B cell (primary cell): ENCODE measurements around the gene FOXO3. TPM values are rescaled to one million over a fixed set of nuclear protein-coding genes. Genes with fewer than 3 reads are reported as not detected.

Source experiments
- ATAC-seq: fragments of 200-7000 bp; cut with Tn5 transposase; one replicate; pipeline ENCODE4 v1.10.0; 2021; ENCODE audit warnings: low read depth, mild to moderate bottlenecking, moderate number of reproducible peaks, moderate library complexity
- CTCF ChIA-PET: fragments of 350-600 bp; sonication (Branson Sonifier 250); formaldehyde crosslinking; loops from one replicate; lab custom pipeline; 2021; ENCODE audit warnings: antibody characterized with exemption, inconsistent platforms; lab: Charles Lee
- POLR2A ChIA-PET: fragments of 350-600 bp; sonication (Branson Sonifier 250); formaldehyde crosslinking; loops from one replicate; lab custom pipeline; 2021; ENCODE audit warnings: antibody characterized with exemption; lab: Charles Lee
- DNase-seq: peaks from one replicate; pipeline ENCODE4 v3.0.0; 2013
- H2AFZ ChIP-seq: 2 replicates; pipeline ENCODE4 v1.6.1; 2012; ENCODE audit warnings: mild to moderate bottlenecking, low read depth, low read length; ENCODE audit not compliant: insufficient read depth, poor library complexity, severe bottlenecking
- H3K27ac ChIP-seq, 2 donors: 1 replicate in 1 of 2; 2 replicates in 1 of 2; pipeline ENCODE4 v1.5.1; 2012 to 2013; ENCODE audit warnings: low read length in 2 of 2, mild to moderate bottlenecking in 2 of 2, moderate library complexity in 1 of 2
- H3K27me3 ChIP-seq, 4 experiments: fragments of 200-600 bp in 1 of 4; sonication (generic) in 1 of 4; replicated peaks in 1 of 4; 1 replicate in 2 of 4; 2 replicates in 2 of 4; pipeline versions ENCODE4 v1.6.1 to v1.7.0; 2013 to 2016; ENCODE audit warnings: low read length in 3 of 4, mild to moderate bottlenecking in 2 of 4, mixed read lengths in 1 of 4, moderate library complexity in 1 of 4; ENCODE audit not compliant: insufficient read depth in 4 of 4, control insufficient read depth in 3 of 4; ENCODE audit errors: control extremely low read depth in 1 of 4
- H3K36me3 ChIP-seq, 2 experiments: replicated peaks in 1 of 2; 1 replicate in 1 of 2; 2 replicates in 1 of 2; pipeline versions ENCODE4 v1.6.1 to v1.7.1; 2013; ENCODE audit warnings: low read length in 1 of 2; ENCODE audit not compliant: insufficient read depth in 2 of 2, control insufficient read depth in 1 of 2; ENCODE audit errors: control extremely low read depth in 1 of 2, extremely low read depth in 1 of 2
- H3K4me1 ChIP-seq, 2 donors: fragments of 200-600 bp in 1 of 2; sonication (generic) in 1 of 2; 1 replicate in 1 of 2; 2 replicates in 1 of 2; pipeline versions ENCODE4 v1.5.1 to v1.6.1; 2013 to 2017; ENCODE audit warnings: low read length in 2 of 2; ENCODE audit not compliant: control insufficient read depth in 2 of 2, insufficient read depth in 2 of 2
- H3K4me2 ChIP-seq: replicated peaks from 2 replicates; pipeline ENCODE3; 2012; ENCODE audit warnings: mild to moderate bottlenecking, low read depth, low read length; ENCODE audit not compliant: poor library complexity, severe bottlenecking
- H3K4me3 ChIP-seq, 5 experiments: fragments of 200-600 bp in 1 of 5; sonication (generic) in 1 of 5; 1 replicate in 3 of 5; 2 replicates in 2 of 5; pipeline versions ENCODE4 v1.5.1 to v1.7.0; 2011 to 2016; ENCODE audit warnings: low read length in 4 of 5, mild to moderate bottlenecking in 4 of 5, low read depth in 2 of 5, control low read depth in 1 of 5, moderate library complexity in 1 of 5; ENCODE audit not compliant: insufficient read depth in 1 of 5; ENCODE audit errors: control extremely low read depth in 1 of 5, extremely low read depth in 1 of 5
- H3K79me2 ChIP-seq: fragments of 200-600 bp; sonication (generic); one replicate; pipeline ENCODE4 v1.6.0; 2016; ENCODE audit warnings: low read length; ENCODE audit not compliant: control insufficient read depth, insufficient read depth
- H3K9ac ChIP-seq: fragments of 200-600 bp; sonication (generic); 2 replicates; pipeline ENCODE4 v1.6.1; 2017; ENCODE audit warnings: mild to moderate bottlenecking, low read length, moderate library complexity
- H3K9me3 ChIP-seq, 3 donors: one replicate each; pipeline versions ENCODE4 v1.6.1 to v1.7.1; 2013; ENCODE audit warnings: low read length in 2 of 3; ENCODE audit not compliant: control insufficient read depth in 2 of 3, insufficient read depth in 1 of 3; ENCODE audit errors: control extremely low read depth in 1 of 3
- H4K20me1 ChIP-seq: 2 replicates; pipeline ENCODE4 v1.6.0; 2012; ENCODE audit warnings: mild to moderate bottlenecking, low read length; ENCODE audit not compliant: insufficient read depth, control insufficient read depth, poor library complexity, severe bottlenecking
- H3K27ac Mint-ChIP-seq: one replicate; pipeline ENCODE4 v1.8.0; 2021; ENCODE audit warnings: mixed read lengths
- H3K27me3 Mint-ChIP-seq: one replicate; pipeline ENCODE4 v1.8.0; 2021; ENCODE audit warnings: mixed read lengths
- H3K4me1 Mint-ChIP-seq: one replicate; pipeline ENCODE4 v1.8.0; 2021; ENCODE audit warnings: mixed read lengths
- H3K4me3 Mint-ChIP-seq: one replicate; pipeline ENCODE4 v1.8.0; 2021; ENCODE audit warnings: mixed read lengths
- H3K9me3 Mint-ChIP-seq: one replicate; pipeline ENCODE4 v1.8.0; 2022; ENCODE audit warnings: mixed read lengths; ENCODE audit not compliant: insufficient read depth
- EZH2 ChIP-seq: IDR thresholded peaks from 2 replicates; pipeline ENCODE4 v1.6.1; 2012; ENCODE audit warnings: borderline replicate concordance, low read depth, mild to moderate bottlenecking, moderate library complexity, low read length; ENCODE audit not compliant: insufficient read depth, poor library complexity, severe bottlenecking
- WGBS: methylation state at CpG from one replicate; pipeline ENCODE4 v1.1.5; 2013; ENCODE audit warnings: missing lambda C conversion rate; ENCODE audit not compliant: insufficient coverage; 5-methylcytosine and 5-hydroxymethylcytosine counted together
- intact Hi-C: fragments of 100-400 bp; cut with micrococcal nuclease; formaldehyde crosslinking; loops from one replicate; pipeline ENCODE4 v1.10.0; 2022
- polyA plus RNA-seq: library from polyadenylated mRNA; depleted of rRNA; stranded (reverse); fragments of >200 nt; gene quantifications from 2 replicates; pipeline ENCODE4 v1.2.3, GENCODE V29; 2012
- total RNA-seq, 2 donors: library from RNA; stranded (reverse); fragments of 120-200 nt in 1 of 2; gene quantifications; 1 replicate in 1 of 2; 2 replicates in 1 of 2; pipeline versions ENCODE4 v1.2.3 to v1.2.4, GENCODE V29; 2013 to 2022
- TF ChIP-seq, protein P1 (sequence below): fragments of 200-600 bp; IDR thresholded peaks from one replicate; pipeline ENCODE4 v1.8.0; 2022; ENCODE audit warnings: antibody characterized with exemption, mild to moderate bottlenecking

Gene FOXO3
- total and polyA plus RNA-seq, 2 donors (not counting 1 experiment from before 2014, with no cell fraction given) = 6.0 to 16.9 TPM

GRCh38 chr6:108555399-108556052 is 5.2 kb upstream of the FOXO3 start:
- peaks cover 0 to 6% (median 0%) of the 10 kb centered on the region in 4 experiments for H3K27me3 ChIP-seq
- Mint-ChIP-seq H3K27me3 (peaks cover 5% of the 10 kb centered on the region), H3K4me3 (no peak overlapping the region), H3K27ac (no peak overlapping the region), H3K4me1 (peaks cover 3% of the 10 kb centered on the region), H3K9me3 (no peaks in the 10 kb centered on the region)
- no peak overlapping the region for H3K27ac ChIP-seq
- no peak overlapping the region for H3K4me3 ChIP-seq
- H3K36me3 ChIP-seq = no peaks in the 10 kb centered on the region
- no peaks in the 10 kb centered on the region for H3K9me3 ChIP-seq
- no peaks in the 10 kb centered on the region for H3K79me2 ChIP-seq
- no peaks in the 10 kb centered on the region for H4K20me1 ChIP-seq
- intact Hi-C loops = loop anchor here (2.0 to 5.0 kb wide), 2 partner anchors 13 to 347 kb away; no protein-coding TSS in a partner anchor
- POLR2A ChIA-PET = interaction anchor here (1.0 kb wide), 1 partner anchor 11 kb away, joined by 4 read pairs; no protein-coding TSS in a partner anchor
- DNase-seq (no peak), ATAC-seq (no peak)
- H2AFZ ChIP-seq = no peak overlapping the region
- H3K4me2 ChIP-seq = no peak overlapping the region
- no peak overlapping the region for H3K9ac ChIP-seq
- CTCF ChIA-PET = interaction anchor here (0.7 to 2.7 kb wide), 4 partner anchors 12 to 295 kb away, joined by 3 to 15 read pairs (median 3); partner anchors contain the start of gene SNX3
- H3K4me1 ChIP-seq = peaks cover 6 to 7% of the 10 kb centered on the region in 2 donors
- WGBS = 89% methylated on average over 4 of the region's 7 CpGs
- TF ChIP-seq EZH2 = no peak
- TF ChIP-seq, protein P1, sequence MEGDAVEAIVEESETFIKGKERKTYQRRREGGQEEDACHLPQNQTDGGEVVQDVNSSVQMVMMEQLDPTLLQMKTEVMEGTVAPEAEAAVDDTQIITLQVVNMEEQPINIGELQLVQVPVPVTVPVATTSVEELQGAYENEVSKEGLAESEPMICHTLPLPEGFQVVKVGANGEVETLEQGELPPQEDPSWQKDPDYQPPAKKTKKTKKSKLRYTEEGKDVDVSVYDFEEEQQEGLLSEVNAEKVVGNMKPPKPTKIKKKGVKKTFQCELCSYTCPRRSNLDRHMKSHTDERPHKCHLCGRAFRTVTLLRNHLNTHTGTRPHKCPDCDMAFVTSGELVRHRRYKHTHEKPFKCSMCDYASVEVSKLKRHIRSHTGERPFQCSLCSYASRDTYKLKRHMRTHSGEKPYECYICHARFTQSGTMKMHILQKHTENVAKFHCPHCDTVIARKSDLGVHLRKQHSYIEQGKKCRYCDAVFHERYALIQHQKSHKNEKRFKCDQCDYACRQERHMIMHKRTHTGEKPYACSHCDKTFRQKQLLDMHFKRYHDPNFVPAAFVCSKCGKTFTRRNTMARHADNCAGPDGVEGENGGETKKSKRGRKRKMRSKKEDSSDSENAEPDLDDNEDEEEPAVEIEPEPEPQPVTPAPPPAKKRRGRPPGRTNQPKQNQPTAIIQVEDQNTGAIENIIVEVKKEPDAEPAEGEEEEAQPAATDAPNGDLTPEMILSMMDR = no peak

GRCh38 chr6:108556250-108556649 is 4.5 kb upstream of the FOXO3 start:
- H2AFZ ChIP-seq = no peak overlapping the region
- no peak for ATAC-seq
- H3K4me3 ChIP-seq = no peak overlapping the region
- no peak overlapping the region for H3K4me2 ChIP-seq
- H4K20me1 ChIP-seq = no peaks in the 10 kb centered on the region
- H3K9me3 ChIP-seq = no peaks in the 10 kb centered on the region
- peaks cover 6 to 7% of the 10 kb centered on the region in 2 donors for H3K4me1 ChIP-seq
- TF ChIP-seq EZH2 = no peak
- TF ChIP-seq, protein P1 = no peak
- no peak for DNase-seq
- CTCF ChIA-PET = interaction anchor here (0.7 to 2.7 kb wide), 5 partner anchors 12 to 295 kb away, joined by 3 to 15 read pairs (median 3); partner anchors contain the start of gene SNX3
- no peaks in the 10 kb centered on the region for H3K36me3 ChIP-seq
- peak overlapping the region; percentile 100 for H3K4me3 Mint-ChIP-seq
- no peaks in the 10 kb centered on the region for H3K79me2 ChIP-seq
- H3K27ac ChIP-seq = no peak overlapping the region
- no peak overlapping the region for H3K9ac ChIP-seq
- no peak overlapping the region for H3K27ac Mint-ChIP-seq
- H3K27me3 ChIP-seq = peaks cover 0 to 6% (median 0%) of the 10 kb centered on the region in 4 experiments
- intact Hi-C loops = loop anchor here (2.0 to 5.0 kb wide), 2 partner anchors 13 to 346 kb away; no protein-coding TSS in a partner anchor
- H3K27me3 Mint-ChIP-seq = peaks cover 5% of the 10 kb centered on the region
- POLR2A ChIA-PET = interaction anchor here (1.0 kb wide), 1 partner anchor 10 kb away, joined by 4 read pairs; no protein-coding TSS in a partner anchor
- H3K9me3 Mint-ChIP-seq = no peaks in the 10 kb centered on the region
- peaks cover 3% of the 10 kb centered on the region for H3K4me1 Mint-ChIP-seq
- WGBS = 100% methylated on average over 5 of the region's 5 CpGs
